Measurements from ENCODE around the gene AFF3.

Gene AFF3

DNA sequence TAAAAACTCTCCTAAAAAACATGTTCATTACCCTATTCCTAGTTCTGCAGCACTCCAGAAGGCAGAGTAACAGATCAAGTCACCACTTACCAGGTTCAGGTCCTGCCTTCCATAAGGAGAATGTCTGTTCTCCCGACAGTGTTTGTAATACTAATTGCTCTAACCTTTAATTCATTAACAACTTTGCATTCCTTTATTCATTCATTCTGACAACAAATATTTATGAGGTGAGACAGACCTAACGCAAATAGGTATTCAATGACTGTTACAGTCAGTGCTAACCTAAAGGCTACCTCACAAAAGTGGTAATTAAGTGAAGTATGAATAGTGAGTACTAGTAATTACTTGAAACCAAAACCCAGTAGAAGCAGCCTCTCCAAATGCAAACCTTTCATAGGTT is 224.0 kb downstream of the AFF3 start:
- no peak for DNase-seq

DNA sequence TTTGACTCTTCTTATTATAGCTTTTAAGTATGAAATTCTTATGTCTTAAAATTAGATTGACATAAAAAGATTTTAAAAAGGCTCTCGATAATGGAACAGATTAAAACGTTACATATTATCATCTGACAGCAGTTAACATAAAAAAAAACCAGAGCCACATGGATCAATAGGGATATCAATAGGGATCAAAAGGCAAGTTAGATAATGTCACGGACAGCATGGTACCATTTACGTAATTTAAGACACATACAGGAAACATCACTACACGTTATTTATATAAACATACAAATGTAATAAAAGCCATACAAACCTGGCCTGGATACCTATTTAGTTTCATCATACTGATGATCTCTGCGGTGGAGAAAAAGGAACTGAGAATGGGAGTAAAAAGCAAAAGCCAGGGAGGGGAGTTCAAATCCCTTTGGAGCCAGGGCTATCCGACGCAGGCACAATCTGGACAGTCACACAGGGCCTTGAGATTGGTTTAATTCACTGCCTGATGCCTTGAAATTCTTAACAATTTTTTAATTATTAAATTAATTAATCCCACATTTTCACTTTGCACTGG is 227.2 kb downstream of the AFF3 start:
- no peak for DNase-seq

DNA sequence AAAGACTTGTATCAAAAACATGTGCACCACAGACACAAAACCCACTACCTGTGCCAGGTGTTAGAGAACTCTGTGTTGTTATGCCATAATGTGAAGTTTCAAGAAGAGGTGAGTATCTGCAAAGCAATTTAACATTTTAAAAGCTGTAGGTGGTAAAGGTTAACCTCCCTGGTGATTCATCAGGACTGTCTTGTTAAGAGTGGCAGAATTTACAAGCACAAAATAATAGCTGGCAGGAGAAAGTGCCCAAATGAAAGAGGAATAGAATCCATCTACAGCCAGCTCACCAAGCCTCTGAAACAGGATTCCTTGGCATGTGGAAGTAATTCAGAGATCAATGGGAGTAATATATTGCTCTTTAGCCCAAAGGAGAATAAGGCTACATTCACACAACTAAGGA is 230.7 kb downstream of the AFF3 start:
- DNase-seq = no peak

DNA sequence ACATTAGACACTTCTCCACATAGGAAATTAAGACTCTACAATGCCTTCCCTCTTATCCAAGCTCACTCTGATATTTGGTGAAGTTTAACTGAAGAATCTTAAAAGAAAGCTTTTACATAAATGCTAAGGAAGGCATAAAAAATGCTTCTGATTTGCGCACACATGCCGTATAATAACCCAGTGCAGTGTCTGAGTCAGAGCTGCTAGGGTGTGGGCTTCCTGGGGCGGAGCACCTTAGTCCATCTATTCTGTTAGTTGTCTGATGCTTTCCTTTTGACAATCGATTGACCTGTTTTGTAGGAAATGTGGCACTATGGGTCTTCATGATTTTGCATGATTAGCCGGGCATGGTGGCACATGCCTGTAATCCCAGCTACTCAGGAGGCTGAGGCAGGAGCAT is 231.5 kb downstream of the AFF3 start:
- no peak for DNase-seq

DNA sequence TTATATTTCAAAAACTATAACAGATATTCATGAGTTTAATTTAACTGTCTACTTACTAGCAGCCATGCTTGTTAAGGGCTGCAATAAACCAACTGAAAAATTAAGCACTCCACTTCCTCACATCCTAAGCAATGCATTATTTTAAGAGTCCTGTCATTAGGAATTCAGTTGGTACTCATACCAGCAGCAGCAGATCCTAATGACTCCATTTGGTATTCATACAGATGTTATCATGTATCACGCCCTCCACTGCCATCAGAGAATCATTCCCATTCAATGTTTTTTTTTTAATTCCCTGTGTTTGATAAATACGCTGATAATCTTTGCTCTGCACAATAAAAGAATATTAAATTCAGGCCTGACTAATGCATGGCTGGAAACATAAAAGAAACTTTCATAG is 236.8 kb downstream of the AFF3 start:
- no peak for DNase-seq

DNA sequence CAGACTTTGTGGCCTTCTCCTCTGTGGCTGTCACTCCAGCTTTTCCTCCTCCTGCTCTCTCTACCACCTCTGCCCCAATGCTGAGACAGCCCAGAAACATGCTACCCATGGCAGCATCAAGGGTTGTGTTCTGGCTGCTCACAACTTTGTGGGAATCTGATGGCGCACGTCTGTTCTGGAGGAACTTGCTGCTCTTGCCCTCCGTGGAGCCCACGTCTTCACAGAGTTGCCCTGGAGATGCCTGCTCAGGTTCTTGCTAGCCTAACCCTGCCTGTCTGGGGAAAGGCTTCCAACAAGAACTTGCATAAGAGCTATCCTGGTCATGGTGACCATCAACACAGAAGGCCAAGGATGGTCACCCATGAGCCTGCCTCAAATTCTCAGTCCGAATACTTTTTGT is 237.4 kb downstream of the AFF3 start:
- no peak for DNase-seq

DNA sequence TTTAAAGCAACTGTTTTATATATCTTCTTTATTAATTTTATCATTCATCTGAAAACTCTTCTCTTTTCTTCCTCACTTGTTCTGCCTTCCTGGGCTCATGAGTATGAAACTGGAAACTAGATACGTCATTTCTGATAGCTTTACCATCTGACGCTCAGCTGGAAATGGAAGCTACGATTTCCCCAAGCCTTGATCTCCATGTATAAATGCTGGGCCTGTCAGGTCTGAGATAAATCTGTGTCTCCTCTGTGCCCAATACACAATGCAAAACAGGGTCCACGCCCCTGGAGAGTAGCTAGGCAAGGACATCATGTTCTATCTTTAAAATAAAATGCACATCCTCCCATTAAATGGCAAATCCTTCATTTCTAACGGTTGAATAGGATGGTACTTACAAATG is 238.4 kb downstream of the AFF3 start:
- DNase-seq = no peak

DNA sequence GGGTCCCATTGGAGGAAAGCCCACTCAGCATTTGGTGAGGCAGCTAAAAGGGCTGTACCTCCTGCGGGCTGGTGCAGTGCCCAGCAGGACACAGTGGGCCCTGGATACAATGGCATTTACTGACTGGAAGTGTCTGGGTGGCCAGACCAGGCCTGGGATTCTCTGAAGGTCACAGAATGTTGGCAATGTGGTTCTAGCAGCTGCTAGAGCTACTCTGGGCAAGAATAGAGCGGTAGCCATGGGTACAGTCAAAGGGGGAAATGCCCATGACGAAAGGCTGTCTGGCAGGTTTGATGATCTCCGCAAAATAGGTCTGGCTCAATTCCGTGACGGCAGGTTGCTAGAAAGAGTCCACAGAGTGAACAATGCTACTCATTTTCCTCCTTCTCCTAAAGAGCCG is 241.8 kb downstream of the AFF3 start:
- no peak for DNase-seq

DNA sequence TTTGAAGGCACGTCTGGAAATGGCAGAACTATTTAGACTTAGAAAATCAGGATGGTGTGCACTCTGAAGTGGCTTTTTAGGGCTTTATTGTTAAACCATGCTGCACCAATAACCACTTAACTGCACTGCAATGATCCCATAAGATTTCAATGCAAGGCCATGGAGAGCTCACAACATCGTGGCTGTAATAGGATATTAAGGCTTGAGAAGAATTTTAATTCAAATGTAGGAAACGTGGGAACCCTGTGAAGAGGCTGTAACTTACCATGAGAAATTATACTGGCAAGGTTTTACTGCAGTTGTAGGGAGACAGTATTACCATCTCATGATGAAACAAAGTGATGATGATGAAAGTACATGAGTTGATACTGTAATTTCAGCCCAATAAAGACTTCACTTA is 242.5 kb downstream of the AFF3 start:
- no peak for DNase-seq

DNA sequence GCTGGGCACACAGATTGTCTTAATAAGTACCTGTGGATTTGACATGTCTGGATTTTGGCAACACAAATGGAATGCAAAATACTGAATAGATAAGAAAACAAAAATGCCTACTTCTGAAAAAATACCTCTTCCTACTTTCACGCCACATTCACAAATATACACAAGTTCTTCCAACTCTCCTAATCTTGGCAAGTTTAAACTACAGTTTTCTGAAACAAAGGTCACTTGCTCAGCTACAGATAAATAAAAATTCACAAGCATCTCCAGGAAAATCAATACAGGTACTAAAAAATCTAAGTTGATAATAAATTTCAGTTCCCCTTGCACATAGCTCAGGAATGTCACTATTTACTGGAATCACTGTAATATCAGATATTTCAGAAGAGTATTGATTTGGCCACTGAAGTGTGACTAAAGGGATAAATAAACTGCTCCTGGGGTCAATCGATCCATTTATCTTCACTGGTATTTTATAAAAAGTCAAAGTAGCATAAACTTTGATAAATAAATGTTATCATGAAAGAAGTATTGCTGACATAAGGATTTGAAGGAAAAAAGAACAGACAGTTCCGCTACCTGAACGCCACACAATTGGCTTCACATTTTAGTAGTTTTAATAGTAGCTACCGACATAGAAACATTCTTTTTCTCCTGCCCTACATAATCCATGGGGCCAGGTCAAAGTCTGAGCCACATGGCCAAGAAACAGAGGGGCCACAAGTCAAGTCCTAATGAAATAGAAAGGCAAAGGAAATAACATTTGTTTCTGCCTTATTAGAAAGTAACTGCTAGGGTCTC is 243.1 kb downstream of the AFF3 start:
- DNase-seq = no peak

DNA sequence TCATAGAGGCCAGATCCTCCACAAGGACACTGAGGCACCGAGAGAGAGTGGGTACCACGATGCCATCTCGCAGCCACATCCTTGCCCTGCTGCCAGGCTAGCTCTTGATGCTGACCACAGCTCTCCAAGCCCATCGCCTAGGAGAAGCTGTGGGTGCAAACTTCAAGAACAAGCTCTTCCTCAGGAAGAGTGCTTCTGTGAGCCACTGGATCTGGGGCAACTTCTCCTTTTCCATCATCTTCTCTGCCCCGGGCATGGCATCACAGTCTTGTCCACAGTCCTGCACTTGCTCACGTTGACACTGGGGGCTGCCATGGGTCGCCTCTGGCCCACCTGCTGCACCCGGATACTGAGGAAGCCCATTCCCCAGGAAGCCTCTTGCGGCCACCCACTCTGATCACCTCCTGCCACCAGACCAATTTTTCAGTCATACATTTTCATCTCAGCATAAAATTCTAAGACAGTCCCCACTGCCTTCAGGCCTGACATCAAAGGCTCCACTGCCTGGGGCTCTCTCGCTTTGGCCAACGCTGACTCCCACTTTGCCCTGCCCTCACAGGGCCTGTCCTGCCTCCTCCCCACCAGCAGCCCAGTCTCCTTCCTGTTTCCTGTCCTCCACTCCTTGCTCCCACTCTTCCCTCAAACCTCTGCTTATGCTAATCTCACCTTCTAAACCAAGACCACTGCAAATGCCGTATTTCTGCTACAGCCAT is 243.9 kb downstream of the AFF3 start:
- no peak for DNase-seq

DNA sequence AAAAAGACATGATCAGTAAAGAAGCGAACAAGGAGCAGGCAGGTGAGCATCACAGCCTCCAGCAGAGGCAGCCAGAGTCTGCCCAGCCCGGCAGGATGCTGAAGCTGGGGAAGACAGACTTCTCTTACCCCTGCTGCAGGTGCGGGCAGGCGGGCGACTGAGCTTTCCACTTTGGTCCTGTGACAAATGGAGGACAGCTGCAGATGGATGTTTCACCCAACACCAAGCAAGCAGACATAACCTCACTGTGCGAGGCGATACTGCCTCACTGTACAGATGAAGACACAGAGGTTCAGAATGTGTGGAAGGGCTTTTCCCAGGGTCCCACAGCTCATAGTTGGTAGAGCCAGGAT is 251.0 kb downstream of the AFF3 start:
- no peak for DNase-seq

DNA sequence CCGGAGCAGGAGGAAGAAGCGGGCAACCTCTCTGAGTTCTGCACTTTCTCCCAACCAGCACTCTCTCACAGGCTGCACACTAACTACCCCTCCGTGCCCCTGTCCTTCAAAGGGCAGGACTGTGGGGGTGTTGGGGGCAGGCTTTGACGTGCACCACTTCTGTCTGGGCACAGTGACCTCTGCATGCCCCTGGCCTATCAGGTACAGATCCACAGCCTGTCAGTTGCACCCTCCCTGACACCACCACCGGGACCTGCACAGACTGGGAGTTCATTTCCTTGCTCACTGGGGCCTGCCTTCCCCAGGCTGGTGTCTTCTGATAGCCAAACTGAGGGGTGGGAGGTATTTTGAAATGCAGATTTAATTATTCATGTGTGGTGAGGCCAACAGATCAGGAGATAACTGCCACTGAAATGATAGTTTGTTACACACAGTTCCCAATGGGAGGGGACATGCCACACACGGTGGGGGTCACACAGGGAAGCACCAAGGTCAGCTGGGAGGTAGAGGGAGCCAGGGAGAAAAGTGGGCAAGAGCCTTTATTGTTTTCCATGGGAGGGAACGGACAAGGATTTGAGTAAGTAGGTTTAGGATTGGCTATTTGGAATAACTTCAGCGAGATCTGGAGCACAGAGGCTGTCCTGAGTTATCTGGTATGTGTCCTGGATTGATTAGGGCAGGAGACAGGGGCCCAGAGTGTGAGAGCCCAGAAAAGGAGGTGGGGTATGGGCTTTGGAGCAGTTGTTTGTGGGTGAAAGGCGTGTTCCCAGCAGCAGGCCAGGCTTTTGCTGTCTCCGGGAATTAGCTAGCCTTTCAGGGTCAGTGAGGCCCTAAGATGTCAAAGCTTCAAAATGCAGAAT is 251.6 kb downstream of the AFF3 start:
- no peak for DNase-seq

DNA sequence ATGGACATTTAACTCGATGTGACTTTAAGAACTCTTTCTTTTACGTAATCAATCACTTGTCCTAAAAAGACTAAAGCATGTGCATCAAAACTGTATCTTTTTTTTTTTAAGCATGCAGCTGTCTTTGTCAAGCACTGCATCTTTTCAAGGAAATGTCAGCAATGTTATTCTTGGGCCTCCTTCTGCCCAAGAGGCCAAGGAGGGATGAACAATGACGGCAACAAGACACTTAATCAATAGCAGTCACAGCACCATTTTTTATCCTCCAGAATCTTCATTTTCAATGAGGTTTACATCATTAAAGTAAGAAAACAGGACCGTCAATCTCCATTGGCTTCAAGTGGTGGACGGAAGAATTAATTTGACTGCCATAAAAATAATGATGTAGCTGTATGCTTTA is 253.8 kb downstream of the AFF3 start:
- DNase-seq = no peak

DNA sequence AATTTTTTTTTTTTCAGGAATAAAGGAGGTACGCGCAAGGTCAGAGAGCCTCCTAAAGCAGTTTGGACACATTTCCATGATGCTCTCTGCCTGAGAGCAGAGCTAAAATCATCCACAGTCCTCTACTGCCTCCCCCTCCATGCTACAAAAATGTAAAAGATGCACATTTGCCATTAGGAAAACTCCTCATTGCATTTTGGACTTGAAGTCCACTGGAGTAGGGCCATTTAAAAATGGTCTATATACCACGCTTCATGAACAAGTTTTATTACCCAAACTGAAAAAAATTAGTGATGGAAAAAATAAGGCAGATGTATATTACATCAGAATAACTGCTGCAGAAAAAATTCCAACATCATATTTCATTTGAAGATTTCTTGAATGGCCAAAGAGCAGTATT is 256.0 kb downstream of the AFF3 start:
- no peak for DNase-seq

DNA sequence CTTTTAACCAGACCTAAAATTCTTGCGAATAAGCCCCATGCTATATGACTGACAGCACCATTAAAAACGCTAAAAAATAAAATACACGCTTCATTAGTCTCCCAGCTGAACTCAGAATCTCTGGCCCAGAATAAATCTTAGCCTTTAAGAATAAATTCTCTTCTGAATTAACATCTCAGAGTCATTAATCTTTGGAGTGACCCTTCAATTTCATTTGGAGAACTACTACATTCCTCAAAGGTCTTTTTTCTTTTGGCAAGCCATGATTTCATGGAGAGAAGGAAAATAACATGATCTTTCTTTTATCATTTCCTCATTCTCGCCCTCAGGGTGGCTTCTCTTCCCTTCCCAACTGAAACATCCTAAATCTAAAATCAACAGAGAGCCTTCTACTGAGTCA is 259.0 kb downstream of the AFF3 start:
- no peak for DNase-seq

DNA sequence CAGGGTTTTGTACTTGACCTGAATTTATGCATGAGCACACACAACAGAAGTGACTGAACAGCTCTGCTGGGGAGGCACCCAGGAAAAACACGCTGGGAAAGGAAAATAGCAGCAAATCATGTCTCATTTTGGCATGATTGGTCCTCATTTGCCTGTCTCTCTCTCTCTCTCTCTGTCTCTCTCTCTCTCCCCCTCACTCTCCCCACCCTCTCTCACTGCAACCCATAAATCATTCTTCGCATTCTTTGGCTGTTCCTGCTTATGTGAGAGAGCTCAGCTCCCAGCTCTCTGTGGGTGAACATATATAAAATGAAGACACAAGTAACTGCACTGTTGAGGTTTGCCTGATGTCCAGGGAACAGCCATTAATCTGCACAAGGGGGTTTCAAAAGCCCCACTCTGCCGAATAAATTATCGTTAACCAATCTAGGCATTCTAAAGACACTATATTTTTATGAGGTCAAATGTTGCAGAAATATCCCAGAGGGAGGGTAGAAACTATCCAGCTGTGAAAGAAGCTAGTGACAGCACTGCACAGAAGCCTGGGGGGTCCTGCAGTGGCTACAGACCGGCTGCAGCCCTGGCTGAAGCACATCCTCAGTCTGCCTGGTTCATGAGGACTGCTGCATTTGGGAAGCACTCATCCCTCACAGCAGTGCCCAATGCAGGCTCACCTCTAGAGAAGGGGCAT is 260.3 kb downstream of the AFF3 start:
- DNase-seq = no peak

DNA sequence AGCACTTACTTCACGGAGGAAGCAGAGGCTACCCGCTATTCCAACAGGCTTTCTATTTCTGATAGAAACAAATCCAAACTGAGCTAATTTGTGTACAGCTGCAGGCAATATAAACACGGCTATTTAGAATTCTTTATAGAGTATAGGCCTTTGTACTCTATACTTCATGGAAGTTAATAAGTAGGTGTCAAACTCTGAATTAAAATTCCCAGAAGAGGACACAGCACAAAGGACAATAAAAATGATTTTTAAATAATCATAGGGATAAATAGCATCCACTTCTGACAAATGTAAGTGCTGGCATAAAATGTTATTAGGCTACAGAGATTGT is 261.5 kb downstream of the AFF3 start:
- DNase-seq = no peak

DNA sequence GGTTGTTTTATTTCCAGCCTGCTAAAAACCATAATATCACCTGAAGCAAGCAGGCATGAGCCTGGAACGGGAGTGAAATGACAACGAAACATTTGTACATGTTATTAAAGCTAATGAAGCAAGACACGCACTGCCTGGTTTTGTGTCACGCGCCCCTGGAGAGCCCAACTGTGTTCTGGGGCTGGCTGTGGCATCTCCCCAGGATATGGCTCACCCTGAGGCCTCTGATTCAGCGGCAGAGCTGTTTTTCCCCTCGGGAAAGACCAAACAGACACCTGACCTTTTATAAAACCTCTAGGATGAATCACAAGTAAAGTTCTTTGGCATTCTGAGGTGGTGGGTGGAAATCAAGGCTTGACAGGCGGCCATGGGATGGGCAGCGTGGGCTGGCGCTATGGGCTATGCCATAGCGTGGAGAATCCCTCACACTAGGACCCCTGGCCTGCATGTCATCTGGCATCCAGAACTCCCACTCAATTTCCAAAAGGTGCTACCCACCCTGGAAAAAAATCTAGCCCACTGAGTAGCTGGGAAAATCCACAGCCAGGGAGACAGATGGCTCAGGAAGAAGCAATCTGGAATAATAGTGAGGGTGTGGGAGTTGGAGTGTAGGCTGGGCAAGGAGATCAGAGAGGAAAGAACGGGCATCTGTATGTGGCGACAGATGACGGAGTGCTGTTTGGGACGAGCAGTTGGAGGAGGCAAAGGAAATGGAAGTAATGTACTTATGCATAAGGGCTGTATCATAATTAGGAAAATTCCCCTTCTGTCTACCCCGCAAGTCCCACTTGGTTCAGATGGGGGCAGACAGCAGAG is 262.0 kb downstream of the AFF3 start:
- no peak for DNase-seq

DNA sequence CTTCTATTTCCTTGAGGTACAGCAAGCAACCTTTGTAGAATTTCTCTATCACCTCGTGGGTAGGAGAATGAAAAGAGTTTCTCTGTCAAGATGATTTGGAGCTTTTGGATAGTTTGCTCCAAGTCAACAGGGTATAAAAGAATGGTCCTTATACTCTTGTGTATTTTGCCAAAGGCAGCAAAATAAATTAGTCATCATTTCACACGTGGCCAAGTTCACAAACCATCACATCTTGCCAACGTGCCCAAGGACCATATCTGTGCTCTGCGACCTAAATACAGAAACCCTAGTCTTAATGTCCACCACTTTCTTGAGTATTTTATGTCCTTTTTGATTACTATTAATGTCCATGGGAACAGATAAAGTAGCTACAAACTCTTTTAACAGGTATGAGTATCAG is 262.9 kb downstream of the AFF3 start:
- DNase-seq = no peak

DNA sequence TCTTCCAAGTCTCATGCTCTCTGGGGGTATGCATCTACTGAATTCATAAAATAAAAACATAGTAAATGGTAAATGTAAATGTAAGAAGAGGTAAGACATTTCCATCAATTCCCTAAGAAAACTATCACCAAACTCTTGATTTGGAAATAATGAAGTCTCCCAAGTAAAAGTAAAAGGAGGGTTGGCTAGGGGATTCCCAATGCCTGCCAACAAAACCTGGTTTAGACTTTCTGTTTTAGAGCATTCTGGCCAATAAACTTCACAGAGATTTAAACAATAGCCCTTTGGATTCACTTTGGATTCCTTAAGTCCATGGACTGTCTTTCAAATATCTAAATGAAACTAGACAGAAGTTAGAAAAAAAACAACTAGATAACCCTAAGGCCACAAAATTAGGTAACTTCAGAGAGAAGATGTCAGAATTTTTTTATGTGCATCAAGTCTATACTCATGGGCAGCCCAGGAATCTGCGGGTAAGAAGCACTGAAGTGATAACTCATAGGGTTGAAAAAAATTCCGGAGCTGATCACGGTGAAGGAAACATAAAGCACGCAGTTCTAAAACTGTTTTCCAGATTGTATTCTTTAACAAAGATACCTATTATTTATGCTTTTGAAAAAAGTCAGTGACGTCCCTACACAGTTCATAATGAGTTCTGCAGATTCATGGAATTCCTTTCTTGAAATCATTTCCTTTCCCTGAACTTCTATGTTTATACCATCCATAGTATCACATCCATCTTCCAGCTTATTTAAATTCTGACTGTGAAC is 263.6 kb downstream of the AFF3 start:
- DNase-seq = no peak
